ENCODE results near the gene PCDH15.

PCDH15 gene

GRCh38 chr10:53852450-53853175, 948.4 kb downstream of the PCDH15 start:
- Histone ChIP-seq H3K4me1 (ENCODE audit: control insufficient read depth, insufficient read depth, low read length) (no peaks in the 10 kb centered on the region), H3K36me3 (ENCODE audit: control insufficient read depth, insufficient read depth, low read length) (no peaks in the 10 kb centered on the region), H3K27me3 (ENCODE audit: control insufficient read depth, insufficient read depth, low read length) (no peaks in the 10 kb centered on the region), H3K9me3 (ENCODE audit: control insufficient read depth, low read length) (no peaks in the 10 kb centered on the region), H3K4me3 (ENCODE audit: low read length) (no peak overlapping the region), H3K9ac (ENCODE audit: low read length) (no peak overlapping the region)

- no peak overlapping the region for H3K9ac ChIP-seq (ENCODE audit: low read length)
- H3K27me3 ChIP-seq (ENCODE audit: control insufficient read depth, insufficient read depth, low read length), result no peaks in the 10 kb centered on the region
- H3K4me1 ChIP-seq (ENCODE audit: control insufficient read depth, insufficient read depth, low read length), result no peaks in the 10 kb centered on the region
- no peaks in the 10 kb centered on the region for H3K36me3 ChIP-seq (ENCODE audit: control insufficient read depth, insufficient read depth, low read length)
- no peaks in the 10 kb centered on the region for H3K9me3 ChIP-seq (ENCODE audit: control insufficient read depth, low read length)
- H3K4me3 ChIP-seq (ENCODE audit: low read length), result no peak overlapping the region
Observed at GRCh38 chr10:53846809-53847208, 954.2 kb downstream of the PCDH15 start.

- Histone ChIP-seq H3K9me3 (ENCODE audit: control insufficient read depth, low read length) (no peaks in the 10 kb centered on the region), H3K36me3 (ENCODE audit: control insufficient read depth, insufficient read depth, low read length) (no peaks in the 10 kb centered on the region), H3K4me1 (ENCODE audit: control insufficient read depth, insufficient read depth, low read length) (no peaks in the 10 kb centered on the region), H3K27me3 (ENCODE audit: control insufficient read depth, insufficient read depth, low read length) (no peaks in the 10 kb centered on the region), H3K4me3 (ENCODE audit: low read length) (no peak overlapping the region), H3K9ac (ENCODE audit: low read length) (no peak overlapping the region)
Observed at GRCh38 chr10:53843736-53844362, 957.2 kb downstream of the PCDH15 start.

GRCh38 chr10:53841483-53842145, 959.4 kb downstream of the PCDH15 start:
- no peaks in the 10 kb centered on the region for H3K9me3 ChIP-seq (ENCODE audit: control insufficient read depth, low read length)
- no peaks in the 10 kb centered on the region for H3K36me3 ChIP-seq (ENCODE audit: control insufficient read depth, insufficient read depth, low read length)
- no peaks in the 10 kb centered on the region for H3K27me3 ChIP-seq (ENCODE audit: control insufficient read depth, insufficient read depth, low read length)
- no peak overlapping the region for H3K9ac ChIP-seq (ENCODE audit: low read length)
- no peak overlapping the region for H3K4me3 ChIP-seq (ENCODE audit: low read length)
- H3K4me1 ChIP-seq (ENCODE audit: control insufficient read depth, insufficient read depth, low read length), result no peaks in the 10 kb centered on the region

GRCh38 chr10:53840653-53841052, 960.4 kb downstream of the PCDH15 start:
- Histone ChIP-seq H3K36me3 (ENCODE audit: control insufficient read depth, insufficient read depth, low read length) (no peaks in the 10 kb centered on the region), H3K9ac (ENCODE audit: low read length) (no peak overlapping the region), H3K27me3 (ENCODE audit: control insufficient read depth, insufficient read depth, low read length) (no peaks in the 10 kb centered on the region), H3K4me3 (ENCODE audit: low read length) (no peak overlapping the region), H3K4me1 (ENCODE audit: control insufficient read depth, insufficient read depth, low read length) (no peaks in the 10 kb centered on the region), H3K9me3 (ENCODE audit: control insufficient read depth, low read length) (no peaks in the 10 kb centered on the region)

- Histone ChIP-seq H3K27me3 (ENCODE audit: control insufficient read depth, insufficient read depth, low read length) (no peaks in the 10 kb centered on the region), H3K9ac (ENCODE audit: low read length) (no peak overlapping the region), H3K4me3 (ENCODE audit: low read length) (no peak overlapping the region), H3K9me3 (ENCODE audit: control insufficient read depth, low read length) (no peaks in the 10 kb centered on the region), H3K36me3 (ENCODE audit: control insufficient read depth, insufficient read depth, low read length) (no peaks in the 10 kb centered on the region), H3K4me1 (ENCODE audit: control insufficient read depth, insufficient read depth, low read length) (no peaks in the 10 kb centered on the region)
Observed at GRCh38 chr10:53839440-53840039, 961.5 kb downstream of the PCDH15 start.

GRCh38 chr10:53836638-53837037, 964.4 kb downstream of the PCDH15 start:
- no peaks in the 10 kb centered on the region for H3K27me3 ChIP-seq (ENCODE audit: control insufficient read depth, insufficient read depth, low read length)
- H3K9me3 ChIP-seq (ENCODE audit: control insufficient read depth, low read length), result no peaks in the 10 kb centered on the region
- no peaks in the 10 kb centered on the region for H3K4me1 ChIP-seq (ENCODE audit: control insufficient read depth, insufficient read depth, low read length)
- no peaks in the 10 kb centered on the region for H3K36me3 ChIP-seq (ENCODE audit: control insufficient read depth, insufficient read depth, low read length)
- no peak overlapping the region for H3K4me3 ChIP-seq (ENCODE audit: low read length)
- H3K9ac ChIP-seq (ENCODE audit: low read length), result no peak overlapping the region

- Histone ChIP-seq H3K4me3 (ENCODE audit: low read length) (no peak overlapping the region), H3K9ac (ENCODE audit: low read length) (no peak overlapping the region), H3K4me1 (ENCODE audit: control insufficient read depth, insufficient read depth, low read length) (no peaks in the 10 kb centered on the region), H3K27me3 (ENCODE audit: control insufficient read depth, insufficient read depth, low read length) (no peaks in the 10 kb centered on the region), H3K36me3 (ENCODE audit: control insufficient read depth, insufficient read depth, low read length) (no peaks in the 10 kb centered on the region), H3K9me3 (ENCODE audit: control insufficient read depth, low read length) (no peaks in the 10 kb centered on the region)
Observed at GRCh38 chr10:53833908-53834307, 967.1 kb downstream of the PCDH15 start.

- H3K4me1 ChIP-seq (ENCODE audit: control insufficient read depth, insufficient read depth, low read length), result no peaks in the 10 kb centered on the region
- H3K9ac ChIP-seq (ENCODE audit: low read length), result no peak overlapping the region
- no peaks in the 10 kb centered on the region for H3K9me3 ChIP-seq (ENCODE audit: control insufficient read depth, low read length)
- no peak overlapping the region for H3K4me3 ChIP-seq (ENCODE audit: low read length)
- no peaks in the 10 kb centered on the region for H3K27me3 ChIP-seq (ENCODE audit: control insufficient read depth, insufficient read depth, low read length)
- no peaks in the 10 kb centered on the region for H3K36me3 ChIP-seq (ENCODE audit: control insufficient read depth, insufficient read depth, low read length)
Observed at GRCh38 chr10:53827261-53827660, 973.8 kb downstream of the PCDH15 start.

- H3K36me3 ChIP-seq (ENCODE audit: control insufficient read depth, insufficient read depth, low read length), result no peaks in the 10 kb centered on the region
Observed at GRCh38 chr10:53808677-53809372, 992.2 kb downstream of the PCDH15 start.

GRCh38 chr10:53786236-53786900, 1014.7 kb downstream of the PCDH15 start:
- Histone ChIP-seq H3K4me1 (ENCODE audit: control insufficient read depth, insufficient read depth, low read length) (no peaks in the 10 kb centered on the region), H3K9me3 (ENCODE audit: control insufficient read depth, low read length) (no peaks in the 10 kb centered on the region), H3K4me3 (ENCODE audit: low read length) (no peak overlapping the region), H3K27me3 (ENCODE audit: control insufficient read depth, insufficient read depth, low read length) (no peaks in the 10 kb centered on the region), H3K36me3 (ENCODE audit: control insufficient read depth, insufficient read depth, low read length) (no peaks in the 10 kb centered on the region), H3K9ac (ENCODE audit: low read length) (no peak overlapping the region)

More at GRCh38 chr10:53808677-53809372, 992.2 kb downstream of the PCDH15 start:
- H3K9me3 ChIP-seq (ENCODE audit: control insufficient read depth, low read length), result no peaks in the 10 kb centered on the region
- H3K4me1 ChIP-seq (ENCODE audit: control insufficient read depth, insufficient read depth, low read length), result no peaks in the 10 kb centered on the region
- H3K9ac ChIP-seq (ENCODE audit: low read length), result no peak overlapping the region
- H3K27me3 ChIP-seq (ENCODE audit: control insufficient read depth, insufficient read depth, low read length), result no peaks in the 10 kb centered on the region
- H3K4me3 ChIP-seq (ENCODE audit: low read length), result no peak overlapping the region

All from mucosa of stomach (tissue), 1 donor.